GM19395 (cell line): ENCODE measurements around the gene PARP15.
"Not testable (repeated sequence)": the region's sequence is repeated elsewhere in the genome, so short reads cannot be mapped to it uniquely, and the experiment has no call there.

Experiments used
- ATAC-seq: cut with Tn5 transposase; IDR thresholded peaks from one replicate; pipeline ENCODE4 v1.9.1; 2021; ENCODE audit warnings: mild to moderate bottlenecking, moderate library complexity; ENCODE audit not compliant: unreplicated experiment

Gene PARP15

GRCh38 chr3:122577409-122578031 is at the start of gene PARP15:
Gene PARP15, plus strand, starts transcription at chr3:122577650. Its CDS starts 18 bp downstream, at chr3:122577668.
- no peak for ATAC-seq

- ATAC-seq = no peak
These were observed 47.3 kb upstream of the PARP15 start for GRCh38 chr3:122530164-122530563.

GRCh38 chr3:122533480-122533879 is 44.0 kb upstream of the PARP15 start:
- peak; percentile 13 for ATAC-seq

GRCh38 chr3:122533931-122534334 is 43.5 kb upstream of the PARP15 start:
- peak; percentile 100 for ATAC-seq

GRCh38 chr3:122535964-122536631 is 41.4 kb upstream of the PARP15 start:
- no peak for ATAC-seq

GRCh38 chr3:122536632-122537001 is 40.8 kb upstream of the PARP15 start:
- no peak for ATAC-seq

- no peak for ATAC-seq
These were observed 38.4 kb upstream of the PARP15 start for GRCh38 chr3:122538956-122539490.

- ATAC-seq = no peak
These were observed 31.3 kb upstream of the PARP15 start for GRCh38 chr3:122546151-122546550.

- no peak for ATAC-seq
These were observed 29.4 kb upstream of the PARP15 start for GRCh38 chr3:122548076-122548475.

- no peak for ATAC-seq
These were observed 28.8 kb upstream of the PARP15 start for GRCh38 chr3:122548619-122549018.

GRCh38 chr3:122553171-122553570 is 24.3 kb upstream of the PARP15 start:
- ATAC-seq = no peak

- no peak for ATAC-seq
These were observed 22.0 kb upstream of the PARP15 start for GRCh38 chr3:122555275-122556071.

- no peak for ATAC-seq
These were observed 20.1 kb upstream of the PARP15 start for GRCh38 chr3:122557356-122557755.

GRCh38 chr3:122558605-122559004 is 18.8 kb upstream of the PARP15 start:
- no peak for ATAC-seq

GRCh38 chr3:122559906-122560305 is 17.5 kb upstream of the PARP15 start:
- no peak for ATAC-seq

- peak; percentile 44 for ATAC-seq
These were observed 16.8 kb upstream of the PARP15 start for GRCh38 chr3:122560680-122561079.

- ATAC-seq = no peak
These were observed 14.3 kb upstream of the PARP15 start for GRCh38 chr3:122562923-122563716.

- peak; percentile 13 for ATAC-seq
These were observed 13.8 kb upstream of the PARP15 start for GRCh38 chr3:122563717-122564025.

- ATAC-seq = peak; percentile 75
These were observed 13.1 kb upstream of the PARP15 start, which contains the start of the genes DTX3L and PARP9 for GRCh38 chr3:122564155-122564912. Gene DTX3L, plus strand, starts transcription at chr3:122564338. Its CDS starts 89 bp downstream, at chr3:122564427. Gene PARP9, minus strand, starts transcription at chr3:122564300. Its CDS starts 4,680 bp downstream, at chr3:122559620.

GRCh38 chr3:122568131-122568530 is 9.3 kb upstream of the PARP15 start:
- not testable (repeated sequence) for ATAC-seq
